Keratinocyte (primary cell): Measurements from ENCODE around the gene NCOA3. TPM values are rescaled to one million over a fixed set of nuclear protein-coding genes. Genes with fewer than 3 reads are reported as not detected.

Experiments used
- DNase-seq: peaks from one replicate; pipeline ENCODE4 v3.0.0-alpha.2; 2011; ENCODE audit warnings: low read depth, missing footprints, low spot score
- FAIRE-seq: peaks from 2 replicates; lab custom pipeline; 2011; peaks lifted over from hg19 to GRCh38; lab: Jason Lieb, UNC
- H2AFZ ChIP-seq: 2 replicates; pipeline ENCODE4 v1.6.0; 2012; ENCODE audit warnings: low read length, control low read depth, inconsistent platforms; ENCODE audit not compliant: control insufficient read depth
- H3K27ac ChIP-seq: 2 replicates; pipeline ENCODE4 v1.5.1; 2011; ENCODE audit warnings: low read length; ENCODE audit not compliant: control insufficient read depth, insufficient read depth
- H3K27me3 ChIP-seq: 3 replicates; pipeline ENCODE4 v1.6.0; 2011; ENCODE audit warnings: low read length; ENCODE audit not compliant: control insufficient read depth, insufficient read depth; ENCODE audit errors: extremely low read depth
- H3K36me3 ChIP-seq, 2 experiments: 2 replicates in 1 of 2; 3 replicates in 1 of 2; pipeline ENCODE4 v1.5.1; 2011; ENCODE audit warnings: low read length in 2 of 2, mild to moderate bottlenecking in 1 of 2; ENCODE audit not compliant: control insufficient read depth in 2 of 2, insufficient read depth in 2 of 2; ENCODE audit errors: extremely low read depth in 1 of 2
- H3K4me1 ChIP-seq: 3 replicates; pipeline ENCODE4 v1.5.1; 2011; ENCODE audit warnings: low read length; ENCODE audit not compliant: control insufficient read depth, insufficient read depth; ENCODE audit errors: extremely low read depth
- H3K4me2 ChIP-seq: 3 replicates; pipeline ENCODE4 v1.6.0; 2011; ENCODE audit warnings: low read depth, low read length; ENCODE audit not compliant: control insufficient read depth, insufficient read depth; ENCODE audit errors: extremely low read depth
- H3K4me3 ChIP-seq, 3 experiments: fragments of 200-600 bp in 1 of 3; sonication (generic) in 1 of 3; 2 replicates in 2 of 3; 3 replicates in 1 of 3; pipeline ENCODE4 v1.5.1; 2011 to 2016; ENCODE audit warnings: low read length in 3 of 3, mild to moderate bottlenecking in 3 of 3, control low read depth in 2 of 3, inconsistent platforms in 1 of 3, low read depth in 1 of 3, mixed read lengths in 1 of 3, mixed run types in 1 of 3, moderate library complexity in 1 of 3; ENCODE audit not compliant: control insufficient read depth in 2 of 3, insufficient read depth in 2 of 3; ENCODE audit errors: extremely low read depth in 1 of 3
- H3K79me2 ChIP-seq: 2 replicates; pipeline ENCODE4 v1.6.0; 2012; ENCODE audit warnings: low read length; ENCODE audit not compliant: control insufficient read depth, insufficient read depth
- H3K9ac ChIP-seq: 3 replicates; pipeline ENCODE4 v1.6.0; 2011; ENCODE audit warnings: low read length; ENCODE audit not compliant: control insufficient read depth, insufficient read depth; ENCODE audit errors: extremely low read depth
- H3K9me1 ChIP-seq: 3 replicates; pipeline ENCODE4 v1.6.0; 2011; ENCODE audit warnings: low read length; ENCODE audit not compliant: control insufficient read depth, insufficient read depth; ENCODE audit errors: extremely low read depth
- H3K9me3 ChIP-seq: 2 replicates; pipeline ENCODE4 v1.5.1; 2012; ENCODE audit warnings: low read depth, low read length; ENCODE audit not compliant: control insufficient read depth
- H4K20me1 ChIP-seq: 3 replicates; pipeline ENCODE4 v1.6.0; 2011; ENCODE audit warnings: low read length; ENCODE audit not compliant: control insufficient read depth, insufficient read depth; ENCODE audit errors: extremely low read depth
- CTCF ChIP-seq, 3 experiments: IDR thresholded peaks in 1 of 3; conservative IDR thresholded peaks in 1 of 3; optimal IDR thresholded peaks in 1 of 3; 2 replicates in 2 of 3; 3 replicates in 1 of 3; pipeline versions ENCODE3 to v1.5.1; 2011; ENCODE audit warnings: low read length in 3 of 3, mild to moderate bottlenecking in 3 of 3, moderate library complexity in 2 of 3, control low read depth in 1 of 3, inconsistent platforms in 1 of 3; ENCODE audit not compliant: insufficient read depth in 2 of 3; ENCODE audit errors: extremely low read depth in 1 of 3
- EZH2 ChIP-seq: IDR thresholded peaks from one replicate; pipeline ENCODE4 v1.6.1; 2012; ENCODE audit warnings: inconsistent platforms, mild to moderate bottlenecking, low read length, moderate library complexity
- dilution Hi-C: fragments of 300-500 bp; cut with MboI; formaldehyde crosslinking; loops from one replicate; pipeline ENCODE4 v1.7.0; 2020; ENCODE audit warnings: low sequenced_read_pairs; ENCODE audit not compliant: extremely low pct_ligation_motif_present
- polyA plus RNA-seq, 5 experiments: library from polyadenylated mRNA; depleted of rRNA in 3 of 5; stranded (reverse) in 3 of 5; stranded (forward) in 1 of 5; unstranded in 1 of 5; fragments of >200 nt; gene quantifications; 1 replicate in 1 of 5; 2 replicates in 3 of 5; 3 replicates in 1 of 5; pipeline versions ENCODE4 v1.2.1 to v1.2.3, GENCODE V29; 2011 to 2012; ENCODE audit warnings: missing spikeins in 2 of 5, low read depth in 1 of 5, low replicate concordance in 1 of 5

Gene NCOA3
- polyA plus RNA-seq, 1 donor (not counting 4 experiments of a cell fraction or from before 2014, with no cell fraction given), result 25.8 TPM

GRCh38 chr20:47666304-47666703 is 164.6 kb downstream of the NCOA3 start:
- TF ChIP-seq CTCF (optimal IDR thresholded peaks at IDR 0.05 in 1 of 3, IDR thresholded peaks at IDR 0.05 in 1 of 3, conservative IDR thresholded peaks at IDR 0.05 in 1 of 3; ENCODE audit: extremely low read depth in 1 of 3, insufficient read depth in 2 of 3, low read length in 3 of 3) (no peak), EZH2 (no peak)
- Histone ChIP-seq H3K79me2 (no peaks in the 10 kb centered on the region), H3K27me3 (no peaks in the 10 kb centered on the region), H3K9me1 (no peaks in the 10 kb centered on the region), H3K4me2 (no peak overlapping the region), H3K9ac (no peak overlapping the region), H3K36me3 (peaks cover 28 to 36% of the 10 kb centered on the region in 2 experiments), H3K9me3 (no peaks in the 10 kb centered on the region), H3K4me3 (no peak overlapping the region), H3K4me1 (peaks cover 21% of the 10 kb centered on the region), H4K20me1 (no peaks in the 10 kb centered on the region), H2AFZ (no peak overlapping the region), H3K27ac (no peak overlapping the region)
- FAIRE-seq (no peak), DNase-seq (no peak)
- dilution Hi-C loops, result no loop called here

DNA sequence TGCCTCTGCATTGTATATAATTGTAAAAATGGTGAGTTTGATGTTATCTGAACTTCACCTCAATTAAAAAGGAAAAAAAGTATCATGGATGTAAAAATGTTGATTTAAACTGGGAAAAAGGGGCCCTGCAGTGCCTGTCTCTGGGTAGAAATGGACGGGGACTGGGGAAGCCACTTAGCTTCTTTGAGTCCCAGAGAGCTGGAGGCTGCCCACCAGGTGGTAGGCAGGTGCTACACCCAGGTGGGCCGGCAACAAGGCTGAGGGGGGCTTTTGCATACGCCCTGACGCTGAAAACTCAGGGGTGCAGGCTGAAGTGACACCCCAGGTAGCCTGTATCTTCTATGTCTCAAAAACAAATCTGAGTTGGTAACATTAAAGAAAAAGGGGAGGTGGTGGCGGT is 165.4 kb downstream of the NCOA3 start:
- no peak overlapping the region for H3K27ac ChIP-seq
- H3K4me1 ChIP-seq, result peaks cover 21% of the 10 kb centered on the region
- FAIRE-seq, result no peak
- dilution Hi-C loops, result no loop called here
- H3K79me2 ChIP-seq, result no peaks in the 10 kb centered on the region
- no peak overlapping the region for H3K9ac ChIP-seq
- H3K27me3 ChIP-seq, result no peaks in the 10 kb centered on the region
- DNase-seq, result no peak
- H2AFZ ChIP-seq, result no peak overlapping the region
- no peak overlapping the region for H3K4me3 ChIP-seq
- H3K9me1 ChIP-seq, result no peaks in the 10 kb centered on the region
- TF ChIP-seq CTCF (optimal IDR thresholded peaks at IDR 0.05 in 1 of 3, IDR thresholded peaks at IDR 0.05 in 1 of 3, conservative IDR thresholded peaks at IDR 0.05 in 1 of 3; ENCODE audit: extremely low read depth in 1 of 3, insufficient read depth in 2 of 3, low read length in 3 of 3), result no peak
- no peak for TF ChIP-seq EZH2
- no peaks in the 10 kb centered on the region for H3K9me3 ChIP-seq
- no peak overlapping the region for H3K4me2 ChIP-seq
- H3K36me3 ChIP-seq, result peaks cover 22 to 31% of the 10 kb centered on the region in 2 experiments
- H4K20me1 ChIP-seq, result no peaks in the 10 kb centered on the region
